GM12872 (cell line): ENCODE measurements around the gene PPARA.

ENCODE experiments used
- TF ChIP-seq, protein P1 (sequence below): IDR thresholded peaks from 3 replicates; pipeline ENCODE4 v1.5.1; 2011; ENCODE audit warnings: low read depth, mild to moderate bottlenecking, low read length, moderate library complexity; ENCODE audit not compliant: insufficient read depth

PPARA gene

DNA sequence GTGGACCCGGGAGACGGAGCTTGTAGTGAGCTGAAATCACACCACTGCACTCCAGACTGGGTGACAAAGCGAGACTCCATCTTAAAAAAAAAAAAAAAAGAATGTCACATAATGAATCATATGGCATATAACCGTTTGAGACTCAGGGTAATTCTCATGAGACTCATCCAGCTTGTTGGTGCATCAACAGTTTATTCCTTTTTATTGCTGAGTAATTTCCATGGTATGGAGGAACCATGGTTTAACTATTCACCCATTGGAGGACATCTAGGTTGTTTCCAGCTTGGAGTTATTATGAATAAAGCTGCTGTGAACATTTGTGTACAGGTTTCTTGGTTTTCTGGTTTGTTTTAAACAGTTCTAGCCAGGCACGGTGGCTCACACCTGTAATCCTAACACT is 25.3 kb downstream of the PPARA start:
- TF ChIP-seq, protein P1, sequence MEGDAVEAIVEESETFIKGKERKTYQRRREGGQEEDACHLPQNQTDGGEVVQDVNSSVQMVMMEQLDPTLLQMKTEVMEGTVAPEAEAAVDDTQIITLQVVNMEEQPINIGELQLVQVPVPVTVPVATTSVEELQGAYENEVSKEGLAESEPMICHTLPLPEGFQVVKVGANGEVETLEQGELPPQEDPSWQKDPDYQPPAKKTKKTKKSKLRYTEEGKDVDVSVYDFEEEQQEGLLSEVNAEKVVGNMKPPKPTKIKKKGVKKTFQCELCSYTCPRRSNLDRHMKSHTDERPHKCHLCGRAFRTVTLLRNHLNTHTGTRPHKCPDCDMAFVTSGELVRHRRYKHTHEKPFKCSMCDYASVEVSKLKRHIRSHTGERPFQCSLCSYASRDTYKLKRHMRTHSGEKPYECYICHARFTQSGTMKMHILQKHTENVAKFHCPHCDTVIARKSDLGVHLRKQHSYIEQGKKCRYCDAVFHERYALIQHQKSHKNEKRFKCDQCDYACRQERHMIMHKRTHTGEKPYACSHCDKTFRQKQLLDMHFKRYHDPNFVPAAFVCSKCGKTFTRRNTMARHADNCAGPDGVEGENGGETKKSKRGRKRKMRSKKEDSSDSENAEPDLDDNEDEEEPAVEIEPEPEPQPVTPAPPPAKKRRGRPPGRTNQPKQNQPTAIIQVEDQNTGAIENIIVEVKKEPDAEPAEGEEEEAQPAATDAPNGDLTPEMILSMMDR, result no peak

DNA sequence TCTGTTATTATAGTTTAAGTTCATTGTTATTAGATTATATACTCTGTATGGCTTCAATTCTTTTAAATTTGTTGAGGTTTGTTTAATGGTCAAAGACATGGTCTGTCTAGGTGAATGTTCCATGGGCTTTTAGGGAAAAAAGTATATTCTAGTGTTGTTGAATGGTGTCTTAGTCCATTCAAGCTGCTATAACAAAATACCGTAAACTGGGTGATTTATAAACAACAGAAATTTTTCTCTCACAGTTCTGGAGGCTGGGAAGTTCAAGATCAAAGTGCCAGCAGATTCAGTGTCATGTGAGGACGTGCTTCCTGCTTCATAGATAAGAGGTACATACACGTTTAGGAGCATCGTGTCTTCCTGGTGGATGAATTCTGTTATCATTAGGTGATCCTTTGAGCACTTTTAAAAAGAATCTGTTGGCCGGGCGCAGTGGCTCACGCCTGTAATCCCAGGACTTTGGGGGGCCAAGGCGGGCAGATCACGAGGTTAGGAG is 26.2 kb downstream of the PPARA start:
- TF ChIP-seq, protein P1, result no peak

DNA sequence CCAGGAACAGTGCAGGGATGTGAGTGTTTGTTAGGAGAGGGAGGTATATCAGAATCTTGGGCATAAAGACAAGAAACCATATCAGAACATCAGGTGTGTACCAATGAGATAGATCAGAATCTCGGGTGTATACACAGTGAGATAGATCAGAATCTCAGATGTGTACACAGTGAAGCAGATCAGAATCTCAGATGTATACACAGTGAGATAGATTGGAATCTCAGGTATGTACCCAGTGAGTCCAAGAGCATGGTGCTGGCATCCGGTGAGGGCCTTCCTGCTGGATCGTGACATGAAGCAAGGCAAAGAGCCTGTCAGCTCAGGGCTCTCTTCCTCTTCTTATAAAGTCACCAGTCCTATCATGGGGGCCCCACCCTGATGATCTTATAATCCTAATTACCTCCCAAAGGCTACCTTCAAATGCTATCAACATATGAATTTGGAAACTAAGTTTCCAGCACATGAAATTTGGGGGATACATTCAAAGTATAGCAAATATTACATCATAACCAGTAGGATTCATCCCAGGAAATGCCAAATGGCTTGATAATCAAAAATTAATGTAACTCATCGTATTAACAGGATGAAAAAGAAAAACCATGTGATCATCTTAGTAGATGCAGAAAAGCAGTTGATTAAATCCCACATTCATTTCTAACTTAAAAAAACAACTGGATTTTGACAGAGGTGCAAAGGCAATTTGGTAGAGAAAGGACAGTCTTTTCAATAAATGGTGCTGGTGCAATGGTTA is 28.6 kb downstream of the PPARA start:
- TF ChIP-seq, protein P1, result no peak

DNA sequence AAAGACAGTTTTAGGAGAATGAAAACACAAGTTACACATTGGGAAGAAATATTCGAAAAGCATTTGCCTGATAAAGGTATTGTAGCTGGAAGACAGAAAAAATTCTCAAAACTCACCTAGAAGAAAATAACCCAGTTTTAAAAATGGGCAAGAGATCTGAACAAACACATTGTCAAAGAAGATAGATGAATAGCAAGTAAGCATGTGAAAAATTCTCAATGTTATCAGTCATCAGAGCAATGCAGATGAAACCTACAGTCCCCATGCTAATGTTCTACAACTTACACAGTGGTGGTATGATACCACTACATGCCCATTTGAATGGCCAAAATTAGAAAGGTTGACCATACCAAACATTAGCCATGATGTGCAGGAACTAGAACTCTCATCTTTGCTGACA is 29.4 kb downstream of the PPARA start:
- TF ChIP-seq, protein P1, result no peak

DNA sequence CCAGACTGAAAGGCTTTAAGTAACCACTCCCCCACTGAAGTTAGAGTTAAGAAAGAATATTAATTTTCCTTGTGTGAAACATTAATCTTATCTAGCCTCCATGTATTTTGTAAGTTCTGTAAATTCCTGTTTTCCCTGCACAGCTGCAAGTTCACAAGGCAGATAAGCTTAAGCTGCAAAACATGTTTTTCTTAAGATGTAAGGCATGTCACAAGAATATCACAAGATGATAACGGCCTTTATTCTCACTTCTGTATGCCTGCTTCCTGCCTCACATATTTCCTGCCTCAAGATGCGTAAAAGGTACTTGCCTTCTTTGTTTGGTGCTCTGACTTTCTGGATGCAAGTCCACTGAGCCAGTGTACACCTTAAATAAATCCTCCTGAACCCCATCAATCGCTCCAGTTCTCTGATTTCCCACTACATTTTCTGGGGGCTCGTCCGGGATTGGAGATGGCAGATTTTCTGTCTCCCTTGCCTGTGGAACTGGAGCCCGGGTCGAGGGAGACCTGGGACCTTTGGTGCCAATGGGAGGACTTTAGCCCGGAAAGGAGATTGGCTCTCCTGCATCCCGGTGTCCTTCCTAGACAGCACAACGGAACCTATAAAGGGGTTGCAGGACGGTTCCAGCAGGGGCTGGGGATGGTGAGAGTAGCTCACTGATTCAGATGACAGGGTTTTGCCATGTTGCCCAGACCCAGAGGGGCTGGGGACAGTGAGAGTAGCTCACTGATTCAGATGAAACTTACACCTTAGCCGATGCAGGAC is 30.2 kb downstream of the PPARA start:
- TF ChIP-seq, protein P1, result no peak

DNA sequence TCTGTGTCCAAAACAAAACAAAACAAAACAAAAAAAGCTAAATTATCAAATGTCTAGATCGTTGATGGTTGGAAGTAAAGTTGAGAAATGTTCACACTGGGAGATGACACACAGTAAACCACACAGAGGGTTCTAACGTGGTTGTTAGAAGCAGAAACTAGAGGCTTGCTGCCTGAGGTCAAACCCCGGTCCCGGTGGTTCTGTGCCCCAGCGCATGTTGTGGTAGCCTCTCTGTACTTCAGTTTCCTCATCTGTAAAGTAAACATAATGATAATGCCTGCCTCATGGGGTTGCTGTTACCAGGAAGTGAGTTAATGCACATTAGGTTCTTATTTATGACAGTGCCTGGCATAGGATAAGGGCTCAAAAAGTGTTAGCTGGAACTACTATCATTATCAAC is 33.4 kb downstream of the PPARA start:
- TF ChIP-seq, protein P1, result no peak

DNA sequence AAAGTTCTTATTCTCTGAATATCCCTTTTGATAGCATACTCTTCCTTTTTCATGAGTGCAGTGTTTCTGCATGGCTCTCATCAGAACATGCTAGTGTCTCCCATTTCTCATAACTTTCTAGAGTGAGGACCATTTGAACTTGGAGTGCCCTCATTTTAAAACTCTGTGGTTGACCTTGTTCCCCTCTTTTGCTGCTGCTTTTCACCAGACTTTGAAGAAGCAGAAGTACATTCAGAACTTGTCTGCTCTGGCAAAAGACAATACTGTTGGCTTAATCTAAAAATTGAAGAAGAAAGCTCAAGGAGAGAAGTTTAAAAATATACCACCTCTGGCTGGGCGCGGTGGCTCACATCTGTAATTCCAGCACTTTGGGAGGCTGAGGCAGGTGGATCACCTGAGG is 35.0 kb downstream of the PPARA start:
- TF ChIP-seq, protein P1, result no peak
